Measurements from ENCODE around the gene UBXN7. TPM values are rescaled to one million over a fixed set of nuclear protein-coding genes. Genes with fewer than 3 reads are reported as not detected.
"Not testable (repeated sequence)": the region's sequence is repeated elsewhere in the genome, so short reads cannot be mapped to it uniquely, and the experiment has no call there.

UBXN7 gene
- total RNA-seq, 2 donors from 2014 or later = 41.5 to 42.8 TPM

DNA sequence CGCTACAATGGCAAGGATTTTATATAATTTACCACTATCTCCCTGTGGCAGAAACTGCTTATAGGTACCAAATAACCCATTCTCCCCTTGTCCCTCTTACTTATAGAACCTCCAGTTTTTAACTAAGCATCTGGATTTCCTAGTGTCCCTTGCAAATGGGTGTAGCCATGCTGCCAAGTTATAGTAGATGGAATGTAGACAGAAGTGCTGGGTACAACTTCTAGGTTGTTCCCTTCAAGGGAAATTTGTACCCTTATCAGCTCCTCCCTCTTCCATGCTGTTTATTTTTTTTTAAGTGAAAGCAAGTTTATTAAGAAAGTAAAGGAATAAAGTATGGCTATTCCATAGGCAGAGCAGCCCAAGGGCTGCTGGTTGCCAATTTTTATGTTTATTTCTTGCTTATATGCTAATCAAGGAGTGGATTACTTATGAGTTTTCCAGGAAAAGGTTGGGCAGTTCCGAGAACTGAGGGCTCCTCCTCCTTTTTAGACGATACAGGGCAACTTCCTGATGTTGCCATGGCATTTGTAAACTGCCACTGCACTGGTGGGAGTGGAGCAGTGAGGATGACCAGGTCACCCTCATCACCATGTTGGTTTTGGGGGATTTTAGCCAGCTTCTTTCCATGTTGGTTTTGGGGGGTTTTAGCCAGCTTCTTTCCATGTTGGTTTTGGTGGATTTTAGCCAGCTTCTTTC lies 53.9 kb downstream of the UBXN7 start:
- DNase-seq (ENCODE audit: low spot score) = no peak
- intact Hi-C loops (cut with DNase I) = no loop called here

DNA sequence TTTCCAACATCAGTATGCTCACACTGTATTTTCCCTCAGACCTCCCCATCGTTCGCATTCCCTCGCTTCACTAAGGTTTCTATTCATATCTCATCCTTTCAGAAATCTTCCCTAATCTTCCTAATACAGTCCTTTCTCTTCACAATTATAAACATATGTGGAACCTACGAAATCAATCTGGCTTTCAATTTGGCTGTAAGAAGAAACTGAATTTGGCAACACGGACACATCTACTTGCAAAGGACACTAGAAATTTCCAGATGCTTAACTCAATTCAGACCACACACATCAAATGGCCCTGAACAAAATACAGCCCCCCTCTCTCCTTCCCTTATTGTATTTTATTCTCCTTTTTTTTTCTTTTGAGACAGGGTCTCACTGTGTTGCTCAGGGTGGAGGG lies 54.9 kb downstream of the UBXN7 start:
- no peak for DNase-seq (ENCODE audit: low spot score)
- intact Hi-C loops (cut with DNase I) = no loop called here

DNA sequence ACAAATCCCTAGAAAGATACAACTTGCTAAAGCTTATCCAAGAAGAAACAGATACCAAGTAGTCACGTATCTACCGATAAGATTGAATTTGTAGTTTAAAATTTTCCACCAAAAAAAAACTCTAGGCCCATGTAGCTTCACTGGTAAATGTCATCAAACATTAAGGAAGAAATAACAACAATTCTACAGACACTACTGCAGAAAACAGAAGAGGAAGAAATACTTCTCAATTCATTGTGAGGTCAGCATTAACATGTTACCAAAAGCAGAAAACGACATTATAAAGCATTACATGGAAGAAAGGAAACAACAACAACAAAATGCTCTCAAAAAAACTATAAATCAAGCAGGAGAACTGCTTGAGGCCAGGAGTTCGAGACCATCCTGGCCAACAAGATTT lies 66.5 kb downstream of the UBXN7 start:
- no peak for DNase-seq (ENCODE audit: low spot score)
- intact Hi-C loops (cut with DNase I) = no loop called here

DNA sequence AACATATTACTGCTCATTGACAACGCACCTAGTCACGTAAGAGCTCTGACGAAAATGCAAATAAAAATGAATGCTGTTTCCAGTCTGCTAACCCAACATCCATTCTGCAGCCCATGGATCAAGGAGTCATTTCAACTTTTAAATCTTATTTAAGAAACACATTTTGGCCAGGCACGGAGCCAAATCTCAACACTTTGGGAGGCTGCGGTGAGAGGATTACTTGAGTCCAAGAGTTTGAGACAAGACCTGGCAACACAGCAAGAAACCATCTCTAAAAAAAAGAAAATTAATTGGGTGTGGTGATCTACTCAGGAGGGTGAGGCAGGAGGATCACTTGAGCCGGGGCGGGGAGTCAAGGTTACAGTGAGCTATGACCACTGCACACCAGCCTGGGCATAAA lies 71.6 kb downstream of the UBXN7 start:
- no peak for DNase-seq (ENCODE audit: low spot score)
- intact Hi-C loops (cut with DNase I) = no loop called here

DNA sequence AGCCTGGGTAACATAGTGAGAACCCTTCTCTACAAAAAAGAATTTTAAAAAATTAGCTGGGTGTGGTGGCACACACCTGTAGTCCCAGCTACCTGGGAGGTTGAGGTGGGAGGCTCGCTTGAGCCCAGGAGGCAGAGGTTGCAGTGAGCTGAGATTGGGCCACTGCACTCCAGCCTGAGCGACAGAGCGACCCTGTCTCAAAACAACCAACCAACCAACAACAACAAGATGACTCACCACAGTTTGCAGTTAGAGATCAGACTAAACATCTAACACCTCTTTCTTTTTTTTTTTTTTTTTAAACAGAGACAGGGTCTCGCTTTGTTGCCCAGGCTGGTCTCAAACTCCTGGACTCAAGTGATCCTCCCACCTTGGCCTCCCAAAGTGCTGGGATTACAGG lies 73.7 kb downstream of the UBXN7 start:
- DNase-seq (ENCODE audit: low spot score); intact Hi-C loops (cut with DNase I): not testable (repeated sequence)

DNA sequence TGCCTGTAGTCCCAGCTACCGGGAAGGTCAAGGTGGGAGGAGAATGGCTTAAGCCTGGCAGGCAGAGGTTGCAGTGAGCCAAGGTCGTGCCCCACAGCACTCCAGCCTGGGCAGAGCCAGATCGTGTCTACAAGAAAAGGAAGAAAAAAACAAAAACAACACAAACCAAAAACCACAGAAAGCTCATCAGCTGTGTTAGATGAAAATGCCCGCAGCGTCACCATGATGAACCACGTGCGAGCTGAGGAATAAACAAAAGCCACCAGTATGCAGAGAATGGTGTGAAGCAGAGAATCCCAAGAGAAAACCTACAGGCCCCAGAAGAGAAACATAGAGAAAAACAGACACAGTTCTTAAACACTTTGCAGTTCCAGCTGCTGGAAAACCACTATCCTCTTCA lies 74.3 kb downstream of the UBXN7 start:
- intact Hi-C loops (cut with DNase I) = no loop called here
- DNase-seq (ENCODE audit: low spot score) = no peak

DNA sequence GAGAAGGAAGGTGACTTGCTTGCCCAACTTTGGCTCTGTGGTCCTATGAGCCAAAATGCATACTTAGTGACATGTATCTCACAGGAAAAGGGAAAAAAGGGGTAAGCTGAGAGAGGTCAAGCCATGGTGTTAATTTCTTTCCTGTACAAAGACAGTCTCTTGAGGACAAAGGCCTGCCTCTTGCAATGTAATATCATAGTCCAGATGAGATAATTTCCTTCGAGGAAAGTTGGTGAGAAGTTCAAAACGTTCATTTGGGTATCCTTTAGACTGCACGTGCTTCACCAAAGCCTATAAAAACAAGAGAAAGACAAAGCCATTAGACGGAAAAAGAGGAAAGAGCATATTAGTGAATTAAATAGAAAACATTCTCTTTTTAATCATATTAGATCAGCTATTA lies 75.7 kb downstream of the UBXN7 start:
- intact Hi-C loops (cut with DNase I) = no loop called here

DNA sequence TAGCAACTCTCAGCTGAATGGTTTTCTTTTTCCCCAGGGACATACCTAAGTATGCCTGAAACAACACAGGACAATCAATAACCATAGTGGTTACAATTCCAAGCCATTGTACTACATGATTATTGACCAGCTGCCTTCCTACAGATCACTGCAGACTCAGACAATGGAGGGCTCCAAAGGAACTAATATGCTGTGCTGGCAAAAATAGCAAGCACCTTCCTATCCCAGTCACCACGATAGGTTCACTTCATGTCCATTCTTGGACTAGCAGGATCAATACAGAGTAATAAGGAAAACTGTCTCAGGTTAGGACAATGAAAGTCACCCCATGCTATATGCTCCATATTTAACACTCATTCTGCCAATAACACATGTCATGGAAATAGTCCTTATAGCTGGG lies 76.6 kb downstream of the UBXN7 start:
- no peak for DNase-seq (ENCODE audit: low spot score)
- intact Hi-C loops (cut with DNase I) = no loop called here

More for the DNA sequence above, 75.7 kb downstream of the UBXN7 start:
- DNase-seq (ENCODE audit: low spot score) = no peak

DNA sequence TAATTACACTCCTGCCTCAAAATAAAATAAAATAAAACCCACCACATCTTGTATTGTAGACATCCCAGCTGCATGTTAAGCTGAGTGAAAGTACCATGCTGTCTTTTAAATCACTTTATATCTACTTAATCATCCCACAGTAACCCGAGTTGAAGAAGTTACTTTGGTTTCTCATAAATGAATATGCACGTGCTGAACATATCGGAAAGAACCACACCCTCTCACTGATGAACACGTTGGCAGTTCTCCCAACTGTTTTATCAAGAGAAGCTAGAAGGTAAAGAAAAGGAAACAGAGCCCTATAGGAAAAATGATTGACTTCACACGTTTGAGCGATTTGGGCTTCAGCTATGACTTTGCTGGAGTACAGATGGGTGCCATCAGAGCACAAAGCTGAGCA lies 78.1 kb downstream of the UBXN7 start:
- intact Hi-C loops (cut with DNase I) = no loop called here
- DNase-seq (ENCODE audit: low spot score) = no peak

DNA sequence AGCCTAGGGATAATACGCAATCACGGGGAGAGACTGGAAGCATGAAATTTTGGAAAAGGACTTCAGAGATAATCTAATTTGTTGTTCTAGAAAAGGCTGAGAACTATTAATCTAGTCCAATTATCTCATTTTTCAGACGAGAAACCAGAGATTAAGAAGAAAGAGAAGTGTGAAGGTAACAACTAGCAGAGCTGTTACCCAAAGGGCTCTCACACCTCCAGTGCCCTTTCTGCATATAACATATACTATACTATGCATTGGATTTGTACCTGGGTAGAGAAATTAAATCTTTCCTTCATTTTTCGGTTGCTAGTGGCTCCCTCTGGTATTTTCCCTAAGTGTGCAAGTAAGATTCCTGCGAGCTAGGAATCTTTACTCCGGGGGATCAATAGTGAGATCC lies 80.7 kb downstream of the UBXN7 start:
- intact Hi-C loops (cut with DNase I) = no loop called here
- no peak for DNase-seq (ENCODE audit: low spot score)

DNA sequence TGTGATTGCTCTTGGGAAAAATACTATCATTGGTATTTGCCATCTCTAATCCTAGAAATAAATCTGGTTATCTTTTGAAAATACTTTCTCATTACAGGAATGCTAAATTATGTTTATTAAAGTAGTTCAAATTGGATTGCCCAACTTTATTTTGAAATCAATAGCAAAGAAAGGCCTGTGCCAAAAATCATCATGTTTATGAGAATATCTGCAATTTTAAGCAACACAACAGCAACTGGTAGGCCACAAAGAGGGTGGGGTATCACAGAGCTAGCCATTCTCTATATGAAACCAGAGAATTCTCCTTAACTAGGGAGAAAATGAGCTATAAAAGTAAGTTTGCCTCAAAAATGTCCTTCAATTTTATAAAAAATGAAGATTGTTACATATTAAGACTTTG lies 82.2 kb downstream of the UBXN7 start:
- no peak for DNase-seq (ENCODE audit: low spot score)
- intact Hi-C loops (cut with DNase I) = no loop called here

DNA sequence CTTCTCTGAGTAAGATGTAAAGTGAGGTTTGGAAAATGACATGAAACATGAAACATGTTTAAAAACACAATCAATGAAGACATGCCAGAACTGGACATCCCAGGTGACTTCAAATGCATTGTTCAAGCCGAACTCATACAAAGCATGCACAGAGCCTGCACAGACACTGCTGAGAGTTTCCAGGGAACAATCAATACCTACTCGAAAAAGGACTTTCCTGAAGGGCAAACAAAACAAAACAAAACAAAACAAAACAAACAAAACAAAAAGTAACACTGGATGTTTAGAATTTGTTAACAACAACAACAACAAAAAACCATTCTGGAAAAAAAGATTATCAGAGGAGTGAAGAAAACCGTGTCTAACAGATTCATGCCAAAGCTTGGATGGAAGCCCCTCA lies 83.5 kb downstream of the UBXN7 start:
- intact Hi-C loops (cut with DNase I) = no loop called here
- no peak for DNase-seq (ENCODE audit: low spot score)

DNA sequence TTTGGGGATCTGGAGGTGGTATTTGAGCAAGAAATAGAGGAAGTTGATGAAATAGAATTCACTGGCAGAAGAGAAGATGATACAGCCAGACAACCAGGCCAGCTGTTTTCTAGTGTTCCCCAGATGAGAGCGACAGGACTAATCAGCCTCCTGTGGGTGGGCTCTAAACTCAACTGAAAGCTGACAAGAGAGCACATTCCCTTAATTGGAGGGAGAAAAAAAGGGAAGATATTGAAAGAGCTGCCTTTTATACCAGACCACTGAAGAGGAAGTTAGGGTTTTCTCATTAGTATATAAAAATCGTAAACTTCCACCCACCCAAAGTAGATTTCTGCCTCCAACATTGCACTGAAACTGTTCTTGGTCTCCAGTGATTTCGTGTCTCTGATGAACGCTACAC lies 87.6 kb downstream of the UBXN7 start:
- no peak for DNase-seq (ENCODE audit: low spot score)
- intact Hi-C loops (cut with DNase I) = no loop called here

DNA sequence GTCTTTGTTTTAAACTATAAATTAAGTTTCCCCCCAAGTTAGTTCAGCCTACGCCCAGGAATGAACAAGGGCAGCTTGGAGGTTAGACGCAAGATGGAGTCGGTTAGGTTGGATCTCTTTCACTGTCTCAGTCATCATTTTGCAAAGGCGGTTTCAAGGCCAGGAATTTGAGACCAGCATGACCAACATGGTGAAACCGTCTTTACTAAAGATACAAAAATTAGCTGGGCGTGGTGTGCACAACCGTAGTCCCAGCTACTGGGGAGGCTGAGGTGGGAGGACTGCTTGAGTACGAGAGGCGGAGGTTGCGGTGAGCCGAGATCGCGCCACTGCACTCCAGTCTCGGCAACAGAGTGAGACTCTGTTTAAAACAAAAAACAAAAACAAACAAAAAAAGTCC lies 88.3 kb downstream of the UBXN7 start:
- DNase-seq (ENCODE audit: low spot score); intact Hi-C loops (cut with DNase I): not testable (repeated sequence)

DNA sequence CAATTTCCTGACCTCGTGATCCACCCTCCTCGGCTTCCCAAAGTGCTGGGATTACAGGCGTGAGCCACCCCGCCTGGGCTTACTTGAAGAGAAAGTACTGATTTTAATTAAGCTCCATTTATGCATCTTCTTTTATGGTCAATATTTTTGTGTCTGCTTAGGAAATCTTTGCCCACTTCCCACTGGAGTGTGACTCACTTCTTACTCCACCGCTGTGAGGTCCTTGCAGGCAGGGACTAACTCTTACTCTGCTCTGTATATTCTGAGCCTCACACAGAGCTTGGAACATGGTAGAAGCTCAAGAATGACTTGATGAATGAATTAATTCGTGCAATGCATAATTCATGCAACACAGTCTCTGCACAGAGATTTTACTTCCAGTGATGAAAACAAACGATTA lies 91.1 kb downstream of the UBXN7 start:
- no peak for DNase-seq (ENCODE audit: low spot score)
- intact Hi-C loops (cut with DNase I) = no loop called here

DNA sequence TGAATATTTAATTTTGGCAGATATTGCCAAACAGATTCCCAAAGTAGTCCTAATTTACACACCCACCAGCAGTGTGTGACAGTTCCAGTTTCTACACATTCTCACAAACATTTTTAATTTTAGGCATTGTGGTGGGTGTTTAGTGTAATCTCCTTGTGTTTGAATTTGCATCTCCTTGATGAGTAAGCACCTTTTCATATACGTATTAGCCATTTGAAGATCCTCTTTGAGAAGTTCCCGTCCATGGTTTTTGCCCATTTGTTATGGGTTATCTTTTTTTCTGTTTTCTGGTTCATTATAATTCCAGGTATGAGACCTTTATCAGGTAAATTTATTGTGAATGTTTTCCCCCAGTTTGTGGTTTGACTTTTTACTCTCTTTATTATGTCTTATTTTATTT lies 91.8 kb downstream of the UBXN7 start:
- intact Hi-C loops (cut with DNase I) = no loop called here

DNA sequence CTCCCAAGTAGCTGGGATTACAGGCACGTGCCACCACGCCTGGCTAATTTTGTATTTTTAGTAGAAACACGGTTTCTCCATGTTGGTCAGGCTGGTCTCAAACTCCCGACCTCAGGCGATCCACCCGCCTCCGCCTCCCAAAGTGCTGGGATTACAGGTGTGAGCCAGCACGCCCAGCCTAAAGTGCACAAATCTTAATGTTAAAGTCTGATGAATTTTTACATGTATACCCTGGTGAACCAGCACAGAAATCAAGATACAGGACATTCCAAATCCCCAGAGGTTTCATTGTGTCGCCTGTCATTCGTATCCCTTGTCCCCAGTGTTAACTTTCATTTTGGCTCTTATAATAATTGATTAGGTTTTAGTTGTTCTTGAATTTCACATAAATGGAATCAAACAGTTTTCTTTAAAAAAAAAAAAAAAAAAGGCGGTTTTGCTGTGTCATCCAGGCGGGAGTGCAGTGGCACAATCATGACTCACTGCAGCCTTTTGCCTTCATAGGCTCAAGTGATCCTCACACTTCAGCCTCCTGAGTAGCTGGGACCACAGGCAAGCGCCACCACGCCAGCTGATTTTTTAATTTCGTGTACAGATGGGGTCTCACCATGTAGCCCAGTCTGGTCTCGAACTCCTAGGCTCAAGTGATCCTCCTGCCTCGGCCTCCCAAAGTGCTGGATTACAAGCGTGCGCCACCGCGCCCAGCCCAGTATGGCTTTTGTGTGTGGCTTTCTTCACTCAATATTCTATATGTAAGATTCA lies 92.6 kb downstream of the UBXN7 start:
- intact Hi-C loops (cut with DNase I) = no loop called here
- no peak for DNase-seq (ENCODE audit: low spot score)

More for the DNA sequence above, 91.8 kb downstream of the UBXN7 start:
- DNase-seq (ENCODE audit: low spot score) = no peak

DNA sequence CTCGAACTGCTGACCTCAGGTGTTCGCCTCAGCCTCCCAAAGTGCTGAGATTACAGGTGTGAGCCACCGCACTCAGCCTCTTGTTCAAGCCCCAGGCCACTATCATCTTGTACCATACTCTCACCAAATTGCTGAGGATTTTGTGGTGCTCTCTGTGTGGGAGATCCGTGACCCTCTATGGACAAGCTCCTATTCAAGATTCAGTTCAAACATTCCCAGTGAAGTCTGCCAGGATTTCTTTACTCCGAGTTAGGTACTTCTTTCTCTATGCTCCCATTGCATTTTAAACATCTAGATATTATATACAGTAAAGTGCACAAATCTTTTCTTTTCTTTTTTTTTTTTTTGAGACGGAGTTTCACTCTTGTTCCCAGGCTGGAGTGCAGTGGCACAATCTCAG lies 93.2 kb downstream of the UBXN7 start:
- intact Hi-C loops (cut with DNase I) = no loop called here
- no peak for DNase-seq (ENCODE audit: low spot score)

DNA sequence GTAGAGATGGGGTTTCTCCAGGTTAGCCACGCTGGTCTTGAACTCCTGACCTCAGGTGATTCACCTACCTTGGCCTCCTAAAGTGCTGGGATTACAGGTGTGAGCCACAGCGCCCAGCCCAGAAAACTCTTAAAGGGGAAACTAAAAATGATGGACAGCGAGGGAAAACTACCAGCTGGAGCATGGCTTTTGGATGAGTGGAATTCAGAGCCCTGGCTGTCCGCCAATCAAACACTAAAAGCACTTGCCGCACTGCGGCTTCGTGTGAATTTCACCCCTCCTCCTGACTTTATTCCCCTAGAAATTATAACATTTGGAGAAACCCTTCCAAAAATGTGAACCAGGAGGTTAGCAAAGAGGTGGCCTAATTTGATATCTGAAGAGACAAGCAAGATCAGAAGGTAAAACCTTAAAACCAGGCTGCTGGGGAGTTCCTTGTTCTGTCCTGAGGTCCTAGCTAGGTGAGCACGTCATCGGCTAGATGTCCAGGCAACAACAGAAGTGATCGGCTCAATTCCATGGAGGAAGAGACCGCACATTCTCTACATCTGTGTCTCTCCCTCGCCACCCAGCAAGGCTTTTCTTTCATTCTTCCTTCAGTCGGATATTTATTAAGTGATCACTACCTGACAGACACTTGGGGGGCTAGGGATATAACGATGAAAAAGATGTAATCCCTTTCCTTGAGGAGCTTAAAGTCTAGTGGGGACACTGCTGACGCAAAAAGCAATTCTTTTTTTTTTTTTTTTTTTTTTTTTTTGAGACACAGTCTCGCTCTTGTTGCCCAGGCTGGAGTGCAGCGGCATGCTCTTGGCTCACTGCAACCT lies 95.7 kb downstream of the UBXN7 start:
- intact Hi-C loops (cut with DNase I) = no loop called here
- peak; percentile 64 for DNase-seq (ENCODE audit: low spot score)

DNA sequence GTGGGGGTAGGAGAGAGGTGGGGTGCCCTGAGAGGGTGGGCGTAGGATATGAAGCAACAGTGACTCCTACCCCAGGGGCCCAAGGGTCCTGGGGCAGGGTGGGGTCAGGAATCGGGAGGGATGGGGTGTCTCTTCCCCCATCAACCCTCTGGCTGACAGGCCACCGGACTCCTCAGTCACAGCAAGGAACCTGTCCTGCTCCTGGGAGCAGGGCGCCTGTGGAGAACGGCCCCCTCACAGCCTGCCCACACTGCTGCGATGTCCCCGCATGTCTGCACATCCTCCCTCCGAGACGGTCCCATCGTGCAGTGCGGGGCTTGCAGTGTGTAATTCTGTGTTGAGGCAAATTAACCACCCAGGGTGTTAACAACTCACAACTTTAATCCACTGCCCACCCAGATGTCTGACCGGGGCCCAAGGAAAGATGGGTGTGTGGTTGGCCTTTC lies 96.7 kb downstream of the UBXN7 start:
- intact Hi-C loops (cut with DNase I) = no loop called here
- no peak for DNase-seq (ENCODE audit: low spot score)
